Cardiac muscle cell (in vitro differentiated cells and primary cell): Measurements from ENCODE around the gene NOL4L. TPM values are rescaled to one million over a fixed set of nuclear protein-coding genes. Genes with fewer than 3 reads are reported as not detected.

ENCODE experiments used
- DNase-seq, 2 donors: peaks; one replicate each; pipeline versions ENCODE4 v3.0.0 to v3.0.0-alpha.2; 2010 to 2017; ENCODE audit warnings: low read depth in 1 of 2, low spot score in 1 of 2
- H3K27ac ChIP-seq: fragments of 200-600 bp; sonication (generic); 2 replicates; pipeline ENCODE4 v1.5.1; 2016
- H3K27me3 ChIP-seq: fragments of 200-600 bp; sonication (generic); 2 replicates; pipeline ENCODE4 v1.6.0; 2016; ENCODE audit warnings: control low read depth
- H3K36me3 ChIP-seq: fragments of 200-600 bp; sonication (generic); 2 replicates; pipeline ENCODE4 v1.5.1; 2016; ENCODE audit warnings: control low read depth
- H3K4me1 ChIP-seq: fragments of 200-600 bp; sonication (generic); 2 replicates; pipeline ENCODE4 v1.8.1; 2017; ENCODE audit warnings: low read depth, mild to moderate bottlenecking, mixed run types
- H3K4me3 ChIP-seq: fragments of 200-600 bp; sonication (generic); 2 replicates; pipeline ENCODE4 v1.5.1; 2016; ENCODE audit warnings: mild to moderate bottlenecking
- H3K9me3 ChIP-seq: fragments of 200-600 bp; sonication (generic); 2 replicates; pipeline ENCODE4 v1.5.1; 2017; ENCODE audit warnings: low read depth, mild to moderate bottlenecking, control low read depth
- CTCF ChIP-seq: IDR thresholded peaks from 2 replicates; pipeline ENCODE4 v1.5.1; 2012; ENCODE audit warnings: low read depth, mild to moderate bottlenecking, low read length
- polyA plus RNA-seq: library from polyadenylated mRNA; unstranded; fragments of >200 nt; fragmentation: Nextera tagmentation; extraction: Ambion mirVana; gene quantifications from 2 replicates; pipeline ENCODE4 v1.2.1, GENCODE V29; 2016
- total RNA-seq: library from RNA; depleted of rRNA; stranded (reverse); fragments of >200 nt; gene quantifications from 2 replicates; pipeline ENCODE4 v1.2.3, GENCODE V29; 2016

The NOL4L gene
- total and polyA plus RNA-seq, 2 experiments from 2014 or later: 29.9 to 42.9 TPM

DNA sequence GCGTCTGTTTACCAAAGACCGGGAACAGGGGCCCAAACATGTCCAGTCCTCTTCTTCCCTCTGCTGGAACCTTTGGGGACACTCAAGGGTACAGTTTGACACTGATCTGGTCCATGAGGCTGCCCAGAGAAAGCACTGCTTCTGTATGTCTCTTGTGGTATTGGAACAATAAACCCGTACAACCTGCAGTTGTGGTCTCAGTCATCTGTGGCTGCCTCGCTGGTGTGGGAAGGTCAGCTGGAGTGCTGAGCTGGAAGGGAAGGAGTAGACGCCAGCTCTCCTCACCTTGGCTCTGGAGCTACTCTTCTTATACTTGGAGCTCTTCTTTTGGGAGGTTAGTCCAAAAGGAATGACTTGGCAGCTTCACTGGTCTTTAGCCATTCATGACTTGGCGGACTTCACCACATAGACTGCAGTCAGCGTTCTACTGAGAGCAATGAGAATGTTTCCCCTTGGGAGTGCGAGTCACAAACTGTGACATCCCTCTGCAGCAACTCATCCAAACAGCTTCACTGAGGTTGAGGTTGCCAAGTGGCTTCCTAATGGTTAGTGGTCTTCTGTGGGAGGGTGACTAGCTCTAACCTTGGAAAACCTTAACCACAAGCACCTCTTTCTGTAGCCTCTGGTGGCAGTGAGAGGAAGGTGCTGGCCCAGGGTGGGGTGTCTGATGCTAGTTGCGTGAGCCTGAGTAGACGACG lies 145.9 kb downstream of the NOL4L start:
- H3K4me3 ChIP-seq: no peak overlapping the region
- TF ChIP-seq CTCF: no peak
- H3K27me3 ChIP-seq: no peaks in the 10 kb centered on the region
- peak in 1 of 2 donors; percentile 44 for DNase-seq
- no peaks in the 10 kb centered on the region for H3K4me1 ChIP-seq
- H3K36me3 ChIP-seq: peaks cover 37% of the 10 kb centered on the region
- no peaks in the 10 kb centered on the region for H3K9me3 ChIP-seq
- no peak overlapping the region for H3K27ac ChIP-seq

DNA sequence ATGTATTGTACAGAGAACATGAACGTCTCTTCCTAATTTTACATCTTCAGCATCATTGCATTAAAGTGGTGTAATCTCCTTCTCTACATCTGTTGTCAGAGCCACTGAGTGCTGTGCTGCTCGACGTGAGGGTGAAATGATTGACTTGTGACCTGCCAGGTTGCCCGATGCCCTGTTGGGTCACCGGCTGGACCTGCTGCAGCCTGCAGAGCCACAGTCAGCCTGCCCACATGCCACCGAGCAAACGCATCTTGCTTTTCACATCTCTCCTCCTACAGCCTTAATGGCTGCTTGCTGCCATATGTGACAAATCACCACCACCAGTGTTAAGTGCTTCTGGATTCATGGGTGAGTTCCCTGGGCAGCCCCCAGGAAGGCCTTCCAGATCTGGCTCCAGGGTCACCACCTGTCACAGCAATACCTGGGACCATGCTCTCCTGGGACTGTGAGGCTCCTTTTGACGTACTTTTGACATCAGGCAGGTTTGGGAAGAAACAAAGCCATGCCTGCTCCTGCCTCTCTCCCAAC lies 146.7 kb downstream of the NOL4L start:
- no peak for DNase-seq
- H3K4me3 ChIP-seq: no peak overlapping the region
- no peak for TF ChIP-seq CTCF
- H3K27ac ChIP-seq: no peak overlapping the region
- no peaks in the 10 kb centered on the region for H3K27me3 ChIP-seq
- no peaks in the 10 kb centered on the region for H3K9me3 ChIP-seq
- peaks cover 3% of the 10 kb centered on the region for H3K4me1 ChIP-seq
- peaks cover 41% of the 10 kb centered on the region for H3K36me3 ChIP-seq

DNA sequence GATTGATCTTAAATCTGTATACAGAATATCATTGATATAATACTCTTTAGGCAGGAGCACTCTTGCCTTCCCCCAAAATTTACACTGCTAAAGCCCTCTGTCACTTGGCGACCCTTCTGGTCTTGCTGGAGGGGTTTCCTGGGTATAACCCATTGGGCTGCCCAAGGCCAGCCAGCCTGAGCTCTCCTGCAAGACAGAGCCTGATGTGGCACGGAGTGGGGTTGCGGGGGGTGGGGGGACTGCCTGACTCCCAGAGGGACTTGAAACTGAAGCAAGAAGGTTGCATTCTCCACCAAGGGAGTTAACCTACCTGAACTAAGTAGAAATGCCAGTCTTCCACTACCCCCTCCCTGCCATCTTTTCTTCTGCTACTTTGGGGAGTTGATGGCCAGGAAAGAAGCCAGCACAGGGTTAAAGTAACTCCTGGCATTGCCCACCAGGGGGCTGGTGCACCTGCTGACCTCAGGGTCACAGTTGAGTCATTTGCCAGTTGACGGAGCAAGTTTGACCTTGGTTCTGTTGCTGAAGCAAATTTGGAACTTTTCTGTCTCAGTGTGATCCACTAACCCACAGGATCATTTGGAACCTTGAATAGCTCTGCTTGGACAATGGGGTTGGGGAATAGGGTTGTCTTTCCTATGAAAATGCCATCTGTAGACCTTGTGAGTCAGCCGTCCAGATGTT lies 147.6 kb downstream of the NOL4L start:
- no peak for DNase-seq
- Histone ChIP-seq H3K27me3 (no peaks in the 10 kb centered on the region), H3K4me1 (peaks cover 10% of the 10 kb centered on the region), H3K27ac (no peak overlapping the region), H3K36me3 (peaks cover 41% of the 10 kb centered on the region), H3K4me3 (no peak overlapping the region), H3K9me3 (no peaks in the 10 kb centered on the region)
- TF ChIP-seq CTCF: peak; percentile 21

GRCh38 chr20:32436968-32437367 lies 148.2 kb downstream of the NOL4L start:
- H3K9me3 ChIP-seq: no peaks in the 10 kb centered on the region

More at GRCh38 chr20:32436968-32437367, 148.2 kb downstream of the NOL4L start:
- H3K27me3 ChIP-seq: no peaks in the 10 kb centered on the region
- H3K4me3 ChIP-seq: no peak overlapping the region
- H3K4me1 ChIP-seq: peaks cover 16% of the 10 kb centered on the region
- H3K36me3 ChIP-seq: peaks cover 43% of the 10 kb centered on the region
- TF ChIP-seq CTCF: no peak
- no peak overlapping the region for H3K27ac ChIP-seq
- DNase-seq: no peak
